EH (cell line): ENCODE results near the gene ANO7.

ENCODE experiments used
- DNase-seq: peaks from one replicate; pipeline ENCODE4 v3.0.0-alpha.2; 2015; ENCODE audit warnings: low read depth

ANO7 gene

DNA sequence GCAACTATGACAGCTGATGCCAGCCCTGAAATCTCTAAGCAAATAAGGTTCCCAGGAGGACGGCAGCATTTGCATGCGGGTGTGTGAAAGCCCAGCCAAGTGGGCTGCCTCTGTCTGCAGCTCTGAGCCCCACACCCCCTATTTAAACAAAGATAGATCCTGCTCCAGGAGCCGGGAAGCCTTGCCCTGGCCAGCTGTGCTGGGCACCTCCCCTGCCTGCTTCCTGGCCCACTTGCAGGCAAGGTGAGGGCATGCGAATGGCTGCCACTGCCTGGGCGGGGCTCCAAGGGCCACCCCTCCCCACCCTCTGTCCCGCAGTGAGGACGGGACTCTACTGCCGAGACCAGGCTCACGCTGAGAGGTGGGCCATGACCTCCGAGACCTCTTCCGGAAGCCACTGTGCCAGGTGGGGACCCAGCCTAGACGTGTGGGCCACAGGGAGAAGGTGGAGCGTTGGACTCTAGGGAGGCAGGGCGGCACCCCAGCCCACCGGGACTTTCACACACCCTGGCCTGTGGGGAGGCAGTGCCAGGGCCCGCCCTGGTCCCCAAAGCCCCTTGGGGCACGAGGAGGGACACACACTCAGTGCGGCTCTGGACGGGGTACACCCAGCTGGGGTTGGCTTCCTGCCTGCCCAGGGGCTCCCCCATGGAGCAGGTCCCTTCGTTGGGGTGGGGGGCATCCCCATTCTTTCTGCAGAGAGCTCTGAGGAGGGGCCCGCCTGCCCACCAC, at the start of gene ANO7:
ANO7 (plus strand) TSS at position 317 of the 732 bp plus-strand sequence. CDS start 1,387 bp downstream, outside the sequence.
- DNase-seq: no peak

GRCh38 chr2:241139531-241140444, 48.7 kb upstream of the ANO7 start:
- no peak for DNase-seq

DNA sequence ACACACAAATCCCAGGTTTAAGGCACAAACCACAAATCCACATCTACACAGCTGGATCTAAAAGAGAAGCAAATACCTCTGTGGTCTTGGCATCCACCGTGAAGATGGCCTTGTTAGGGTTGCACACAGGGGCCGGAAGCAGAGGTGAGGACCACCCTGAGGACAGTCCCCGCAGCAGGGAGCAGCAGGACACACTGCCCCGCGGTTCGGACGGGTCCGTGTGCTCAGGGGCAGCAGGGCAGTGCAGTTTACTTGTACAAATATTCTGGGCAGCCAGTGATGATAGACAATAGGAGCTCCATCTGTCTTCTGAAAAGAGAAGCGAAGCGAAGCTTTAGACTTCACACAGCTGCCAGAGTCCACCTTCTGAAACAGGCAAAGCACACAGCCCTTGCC, 48.0 kb upstream of the ANO7 start:
- DNase-seq: no peak

GRCh38 chr2:241141214-241141770, 47.2 kb upstream of the ANO7 start:
- no peak for DNase-seq

DNA sequence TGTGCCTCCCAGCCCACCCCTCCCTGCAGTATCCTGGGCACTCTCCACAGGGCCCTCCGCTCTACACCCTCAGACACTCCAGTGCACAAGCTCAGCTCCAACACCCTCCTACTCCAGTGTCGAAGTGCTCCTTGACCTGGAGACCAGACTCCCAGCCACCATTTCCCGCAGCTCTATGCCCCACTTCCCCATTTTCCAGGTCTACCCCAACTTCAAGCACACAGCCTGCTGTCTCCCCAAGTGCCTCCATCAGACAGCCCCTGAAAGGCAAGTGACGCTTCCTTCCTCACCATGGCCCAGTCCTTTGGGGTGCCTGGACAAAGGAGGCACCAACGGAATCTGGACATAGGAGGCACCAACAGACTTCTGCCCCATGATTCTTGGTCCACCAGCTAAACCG, 46.4 kb upstream of the ANO7 start:
- DNase-seq: no peak

DNA sequence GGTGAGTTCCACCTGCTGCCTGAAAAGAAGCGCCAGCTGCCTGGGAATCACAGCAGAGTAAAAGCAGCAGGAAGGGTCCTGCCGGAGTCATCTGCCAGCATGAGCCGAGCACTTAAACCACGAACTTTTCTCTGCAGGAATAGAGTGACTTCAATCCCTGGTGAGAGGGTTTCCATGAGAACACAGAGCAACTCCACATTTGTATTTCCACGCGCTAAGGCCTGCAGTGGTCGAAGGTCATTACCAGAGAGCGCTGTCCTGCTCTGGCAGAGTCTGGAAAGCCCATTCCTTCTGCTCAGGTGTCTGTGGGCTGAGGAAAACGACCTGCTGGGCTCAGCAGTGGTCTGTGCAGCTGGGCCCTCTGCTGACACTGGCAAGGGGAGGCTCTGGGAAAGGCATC, 45.9 kb upstream of the ANO7 start:
- no peak for DNase-seq

DNA sequence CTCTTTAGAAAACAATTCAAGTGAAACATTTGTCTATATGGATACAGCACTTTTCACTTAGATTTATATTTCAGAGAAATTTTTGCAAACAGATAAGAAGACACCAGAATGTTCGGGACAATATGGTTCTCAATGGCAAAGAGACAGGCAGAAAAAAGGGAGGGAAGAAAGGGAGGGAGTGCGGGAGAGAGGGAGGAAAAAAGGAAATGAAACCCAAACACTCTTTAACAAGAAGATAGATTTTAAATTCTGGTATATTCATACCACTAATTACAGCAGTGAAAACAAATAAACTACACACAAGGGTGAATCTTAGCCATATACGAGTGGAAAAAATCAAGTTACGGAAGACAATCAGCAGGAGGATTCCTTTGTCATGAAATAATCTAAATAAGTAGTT, 42.2 kb upstream of the ANO7 start:
- no peak for DNase-seq

GRCh38 chr2:241147336-241147735, 41.1 kb upstream of the ANO7 start:
- no peak for DNase-seq

- DNase-seq: no peak
These were observed 40.2 kb upstream of the ANO7 start for GRCh38 chr2:241148239-241148638.

DNA sequence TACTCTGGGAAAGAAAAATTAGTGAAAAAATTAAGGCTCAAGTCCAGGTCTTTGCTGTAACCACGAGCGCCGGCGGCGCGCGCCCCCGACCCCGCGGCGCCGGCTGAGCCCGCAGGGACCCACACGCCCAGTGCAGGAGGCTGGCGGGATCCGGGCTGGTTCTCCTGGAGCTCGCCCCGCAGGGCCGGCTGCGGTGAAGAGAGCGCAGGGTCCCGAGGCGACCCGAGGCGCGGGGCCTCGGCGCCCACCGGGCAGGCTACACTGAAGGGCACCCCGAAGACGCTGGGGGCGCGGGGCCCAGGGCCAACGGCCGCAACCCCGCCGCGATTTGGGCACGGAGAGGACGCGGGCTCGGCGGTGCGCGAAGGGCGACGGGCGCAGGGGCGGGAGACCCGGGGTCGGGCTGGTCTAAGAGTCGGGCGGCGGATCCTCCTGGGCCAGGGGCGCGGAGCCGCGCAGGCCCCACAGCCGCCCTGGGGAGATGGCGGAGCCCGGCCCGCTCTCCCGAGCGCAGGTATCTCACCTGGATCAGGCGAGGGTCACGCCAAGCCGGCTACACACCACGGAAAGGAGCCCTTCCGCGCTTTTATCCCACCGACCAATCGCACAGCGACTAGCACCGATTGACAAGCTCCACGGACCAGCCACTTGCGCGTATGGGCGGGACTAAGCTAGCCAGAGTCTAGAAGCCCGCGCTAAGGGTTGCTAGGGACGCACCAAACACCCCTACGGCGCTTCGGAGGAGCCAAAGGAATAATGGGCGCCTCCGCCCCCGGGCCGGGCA, 39.4 kb upstream of the ANO7 start, which contains the start of gene PASK:
PASK (minus strand) TSS at position 582 of the 784 bp plus-strand sequence. CDS start 6,440 bp downstream, outside the sequence.
- DNase-seq: peak; percentile 93

DNA sequence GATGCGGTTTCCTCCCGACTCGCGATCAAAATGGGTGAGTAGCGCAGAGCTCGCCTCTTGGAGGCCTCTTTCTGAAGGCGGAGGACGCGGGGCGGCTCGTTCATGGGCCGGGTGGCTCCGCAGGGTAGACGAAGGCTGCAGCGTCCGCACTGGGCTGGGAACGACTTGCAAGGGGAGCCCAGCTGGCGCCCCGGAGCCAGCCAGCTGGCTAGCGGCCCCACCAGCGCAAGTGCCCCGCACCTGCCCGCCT, 38.9 kb upstream of the ANO7 start:
- no peak for DNase-seq

- peak; percentile 93 for DNase-seq
These were observed 38.4 kb upstream of the ANO7 start, which contains the start of gene PPP1R7 for GRCh38 chr2:241149925-241150659. PPP1R7 (plus strand) TSS chr2:241150467; CDS start chr2:241150496, 29 bp downstream.

DNA sequence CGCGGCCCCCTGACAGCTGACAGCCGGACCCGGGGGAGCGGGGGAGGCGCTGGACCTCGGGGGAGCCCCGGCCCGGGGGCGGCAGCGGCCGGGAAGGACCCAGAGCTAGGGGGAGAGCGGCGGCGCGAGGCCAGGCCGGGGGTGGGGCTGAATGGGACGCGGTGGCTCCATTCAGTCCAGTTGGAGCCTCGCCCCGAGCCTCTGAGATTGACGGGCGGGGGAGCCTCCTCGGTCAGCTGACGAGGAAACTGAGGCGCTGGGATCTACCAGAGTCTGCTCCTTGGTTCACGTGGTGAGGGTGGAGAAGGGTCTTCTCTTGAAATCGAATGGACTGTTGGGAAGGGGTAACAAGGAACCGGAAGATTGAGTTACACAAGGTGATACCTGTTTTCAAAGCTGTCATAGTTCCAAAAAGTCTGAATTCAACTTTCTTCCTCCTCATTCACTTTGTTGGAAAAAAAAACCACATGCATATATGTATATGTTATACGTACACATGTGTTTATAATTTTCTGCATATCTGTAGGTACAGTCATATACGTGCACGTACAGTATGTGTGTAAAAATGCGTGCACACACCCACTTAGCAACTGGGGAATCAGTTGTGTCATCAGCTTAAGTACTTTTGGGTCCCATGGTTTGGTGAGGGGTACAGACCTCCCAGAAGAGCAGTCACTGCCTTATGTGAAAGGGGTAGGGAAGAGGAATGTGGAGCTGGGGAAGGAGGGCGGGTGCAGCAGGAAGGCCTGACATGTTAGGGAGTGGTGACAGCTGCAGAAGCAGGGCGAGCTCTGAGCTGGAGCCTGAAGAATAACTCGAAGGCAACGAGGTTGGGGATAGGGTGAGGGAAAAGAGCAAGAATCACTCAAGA, 37.6 kb upstream of the ANO7 start:
- DNase-seq: peak; percentile 14

GRCh38 chr2:241151934-241152660, 36.4 kb upstream of the ANO7 start:
- DNase-seq: peak; percentile 16

GRCh38 chr2:241153616-241154015, 34.9 kb upstream of the ANO7 start:
- DNase-seq: peak; percentile 33

GRCh38 chr2:241154915-241155314, 33.6 kb upstream of the ANO7 start:
- no peak for DNase-seq

- DNase-seq: no peak
These were observed 32.5 kb upstream of the ANO7 start for GRCh38 chr2:241155936-241156335.

GRCh38 chr2:241156971-241157441, 31.5 kb upstream of the ANO7 start:
- DNase-seq: peak; percentile 4

DNA sequence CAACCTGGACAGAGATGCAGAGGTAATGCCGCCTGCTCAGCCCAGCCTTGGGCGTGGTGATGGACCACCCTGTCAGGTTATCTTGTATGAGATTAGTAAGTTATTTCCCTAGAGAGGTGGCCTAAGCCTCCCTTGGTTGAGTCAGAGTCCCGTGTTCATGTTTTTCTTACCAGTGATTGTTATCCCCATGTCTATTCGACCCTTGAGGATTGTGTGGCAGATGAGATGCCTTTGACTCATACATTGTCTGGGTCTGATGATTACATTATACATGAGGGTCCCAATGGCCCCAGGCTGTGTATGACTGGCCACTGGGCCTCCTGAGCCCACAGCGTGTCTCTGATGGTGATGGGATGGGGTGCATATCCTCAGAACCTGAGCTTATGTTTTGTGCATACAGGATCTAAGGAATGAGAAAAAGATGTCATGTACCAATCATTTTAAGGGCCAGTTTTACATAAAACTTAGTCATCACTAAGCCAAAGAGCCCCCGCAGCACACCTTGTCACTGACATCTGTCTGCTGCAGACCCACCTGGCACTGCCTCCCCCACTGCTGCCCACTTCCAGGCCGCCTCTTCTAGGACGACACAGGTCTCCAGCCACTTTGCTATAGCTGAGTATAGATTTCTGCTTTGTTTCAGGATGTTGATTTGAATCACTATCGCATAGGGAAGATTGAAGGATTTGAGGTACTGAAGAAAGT, 30.5 kb upstream of the ANO7 start:
- peak; percentile 12 for DNase-seq
